ENCODE data around the gene CADPS.

DNA sequence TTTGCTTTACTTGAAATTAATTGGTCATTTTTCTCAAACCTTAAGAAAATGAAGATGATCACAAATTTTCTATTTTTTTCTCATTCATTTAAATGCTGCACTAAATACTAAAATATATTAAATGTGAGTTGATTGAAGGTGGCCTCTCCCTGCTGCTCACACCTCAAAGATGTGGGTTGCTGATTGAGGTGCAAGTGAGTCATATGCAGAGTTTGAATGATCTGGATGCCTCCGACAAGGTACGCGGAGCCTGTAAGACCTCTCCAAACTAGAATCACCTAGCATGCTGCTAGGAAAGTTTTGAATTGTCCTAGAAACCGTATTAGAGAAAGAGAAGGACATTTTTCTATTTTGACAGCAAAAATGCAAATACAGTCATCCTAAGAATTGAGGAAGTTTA, 290.6 kb downstream of the CADPS start:
- no peak for TF ChIP-seq EZH2 (IDR thresholded peaks at IDR 0.05; ENCODE audit: borderline replicate concordance, low read length)
- TF ChIP-seq, protein P1, sequence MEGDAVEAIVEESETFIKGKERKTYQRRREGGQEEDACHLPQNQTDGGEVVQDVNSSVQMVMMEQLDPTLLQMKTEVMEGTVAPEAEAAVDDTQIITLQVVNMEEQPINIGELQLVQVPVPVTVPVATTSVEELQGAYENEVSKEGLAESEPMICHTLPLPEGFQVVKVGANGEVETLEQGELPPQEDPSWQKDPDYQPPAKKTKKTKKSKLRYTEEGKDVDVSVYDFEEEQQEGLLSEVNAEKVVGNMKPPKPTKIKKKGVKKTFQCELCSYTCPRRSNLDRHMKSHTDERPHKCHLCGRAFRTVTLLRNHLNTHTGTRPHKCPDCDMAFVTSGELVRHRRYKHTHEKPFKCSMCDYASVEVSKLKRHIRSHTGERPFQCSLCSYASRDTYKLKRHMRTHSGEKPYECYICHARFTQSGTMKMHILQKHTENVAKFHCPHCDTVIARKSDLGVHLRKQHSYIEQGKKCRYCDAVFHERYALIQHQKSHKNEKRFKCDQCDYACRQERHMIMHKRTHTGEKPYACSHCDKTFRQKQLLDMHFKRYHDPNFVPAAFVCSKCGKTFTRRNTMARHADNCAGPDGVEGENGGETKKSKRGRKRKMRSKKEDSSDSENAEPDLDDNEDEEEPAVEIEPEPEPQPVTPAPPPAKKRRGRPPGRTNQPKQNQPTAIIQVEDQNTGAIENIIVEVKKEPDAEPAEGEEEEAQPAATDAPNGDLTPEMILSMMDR (IDR thresholded peaks at IDR 0.05; ENCODE audit: low read length) = no peak

Measured in OCI-LY1 (cell line).